Endothelial cell of umbilical vein (primary cell): Measurements from ENCODE around the gene KRTAP20-2. TPM values are rescaled to one million over a fixed set of nuclear protein-coding genes. Genes with fewer than 3 reads are reported as not detected.

Source experiments
- BruUV-seq: library from RNA; stranded (reverse); fragments of 400-500 nt; replicated peaks from 2 replicates; lab custom pipeline; 2021; lab: Mats Ljungman, UMichigan
- CTCF ChIA-PET: fragments of 300-600, 350-600 bp; sonication (Branson Sonifier 250); formaldehyde crosslinking; loops from one replicate; lab custom pipeline; 2021; ENCODE audit warnings: antibody characterized with exemption, inconsistent platforms; lab: Charles Lee
- POLR2A ChIA-PET: fragments of 300-600, 350-600 bp; sonication (Branson Sonifier 250); formaldehyde crosslinking; loops from one replicate; lab custom pipeline; 2021; ENCODE audit warnings: antibody characterized with exemption, inconsistent platforms; lab: Charles Lee
- DNase-seq: peaks from one replicate; pipeline ENCODE4 v3.0.0-alpha.2; 2011; ENCODE audit warnings: low read depth, low spot score
- FAIRE-seq: peaks from 2 replicates; lab custom pipeline; 2011; peaks lifted over from hg19 to GRCh38; lab: Jason Lieb, UNC
- H2AFZ ChIP-seq: 2 replicates; pipeline ENCODE4 v1.6.0; 2012; ENCODE audit warnings: low read depth, low read length, control low read depth, inconsistent platforms
- H3K27ac ChIP-seq: 2 replicates; pipeline ENCODE4 v1.5.1; 2011; ENCODE audit warnings: low read depth, mild to moderate bottlenecking, control low read depth, low read length, moderate library complexity; ENCODE audit not compliant: insufficient read depth
- H3K27me3 ChIP-seq, 2 experiments: 2 replicates each; pipeline versions ENCODE4 v1.6.0 to v1.6.1; 2011; ENCODE audit warnings: low read length in 2 of 2, mixed read lengths in 1 of 2; ENCODE audit not compliant: control insufficient read depth in 2 of 2, insufficient read depth in 2 of 2
- H3K36me3 ChIP-seq, 2 experiments: 2 replicates in 1 of 2; 3 replicates in 1 of 2; pipeline ENCODE4 v1.5.1; 2011; ENCODE audit warnings: low read length in 2 of 2, mild to moderate bottlenecking in 1 of 2, moderate library complexity in 1 of 2; ENCODE audit not compliant: control insufficient read depth in 2 of 2, insufficient read depth in 2 of 2; ENCODE audit errors: extremely low read depth in 1 of 2
- H3K4me1 ChIP-seq: 3 replicates; pipeline ENCODE4 v1.5.1; 2011; ENCODE audit warnings: mild to moderate bottlenecking, low read length; ENCODE audit not compliant: control insufficient read depth, insufficient read depth; ENCODE audit errors: extremely low read depth
- H3K4me2 ChIP-seq: 2 replicates; pipeline ENCODE4 v1.6.1; 2011; ENCODE audit warnings: low read length, control low read depth, mixed read lengths; ENCODE audit not compliant: insufficient read depth
- H3K4me3 ChIP-seq, 3 experiments: fragments of 200-600 bp in 1 of 3; sonication (generic), shearing (Covaris generic) in 1 of 3; replicated peaks in 1 of 3; 2 replicates each; pipeline ENCODE4 v1.5.1; 2011 to 2016; ENCODE audit warnings: control low read depth in 3 of 3, low read length in 3 of 3, mild to moderate bottlenecking in 2 of 3, inconsistent platforms in 1 of 3, low read depth in 1 of 3, moderate library complexity in 1 of 3; ENCODE audit not compliant: insufficient read depth in 1 of 3
- H3K79me2 ChIP-seq: 2 replicates; pipeline ENCODE4 v1.6.0; 2012; ENCODE audit warnings: low read length, inconsistent platforms; ENCODE audit not compliant: control insufficient read depth, insufficient read depth
- H3K9ac ChIP-seq: replicated peaks from 2 replicates; pipeline ENCODE3; 2011; ENCODE audit warnings: low read length, control low read depth; ENCODE audit not compliant: insufficient read depth; ENCODE audit errors: extremely low read depth
- H3K9me1 ChIP-seq: replicated peaks from 3 replicates; pipeline ENCODE4 v1.6.0; 2011; ENCODE audit warnings: mild to moderate bottlenecking, low read length; ENCODE audit not compliant: control insufficient read depth, insufficient read depth; ENCODE audit errors: extremely low read depth
- H3K9me3 ChIP-seq: replicated peaks from 2 replicates; pipeline ENCODE4 v1.5.1; 2012; ENCODE audit warnings: low read length, inconsistent platforms; ENCODE audit not compliant: control insufficient read depth, insufficient read depth
- H4K20me1 ChIP-seq: replicated peaks from 2 replicates; pipeline ENCODE3; 2011; ENCODE audit warnings: mild to moderate bottlenecking, low read length; ENCODE audit not compliant: control insufficient read depth, insufficient read depth; ENCODE audit errors: extremely low read depth
- EZH2 ChIP-seq: IDR thresholded peaks from 2 replicates; pipeline ENCODE4 v1.6.1; 2012; ENCODE audit warnings: borderline replicate concordance, low read depth, mild to moderate bottlenecking, moderate library complexity, low read length, inconsistent platforms; ENCODE audit not compliant: severe bottlenecking
- GATA2 ChIP-seq: IDR thresholded peaks from 2 replicates; pipeline ENCODE4 v1.7.0; 2011; ENCODE audit warnings: low read depth, mild to moderate bottlenecking, moderate library complexity, mixed read lengths, low read length; ENCODE audit not compliant: insufficient read length, insufficient read depth
- JUN ChIP-seq: IDR thresholded peaks from 2 replicates; pipeline ENCODE4 v1.6.1; 2011; ENCODE audit warnings: borderline replicate concordance, low read depth; ENCODE audit not compliant: insufficient read length, insufficient read depth
- MAX ChIP-seq: IDR thresholded peaks from 2 replicates; pipeline ENCODE4 v1.6.1; 2011; ENCODE audit not compliant: insufficient read depth, insufficient read length
- MYC ChIP-seq: IDR thresholded peaks from one replicate; pipeline ENCODE4 v1.6.1; 2011; ENCODE audit warnings: mild to moderate bottlenecking, low read depth, low read length
- POLR2AphosphoS5 ChIP-seq: IDR thresholded peaks from 2 replicates; pipeline ENCODE4 v1.6.1; 2012; ENCODE audit warnings: low read depth, mild to moderate bottlenecking, control low read depth, low read length, moderate library complexity; ENCODE audit not compliant: insufficient read depth
- dilution Hi-C: fragments of 300-500 bp; cut with MboI; formaldehyde crosslinking; loops from one replicate; pipeline ENCODE4 v1.15.0; 2019; ENCODE audit warnings: low sequenced_read_pairs; ENCODE audit not compliant: extremely low pct_ligation_motif_present
- intact Hi-C: fragments of 100-400 bp; cut with micrococcal nuclease; formaldehyde crosslinking; loops from one replicate; pipeline ENCODE4 v1.10.0; 2022
- polyA plus RNA-seq, 4 experiments: library from polyadenylated mRNA; depleted of rRNA in 3 of 4; stranded (reverse) in 3 of 4; unstranded in 1 of 4; fragments of >200 nt; gene quantifications; 2 replicates each; pipeline versions ENCODE4 v1.2.1 to v1.2.3, GENCODE V29; 2011 to 2012; ENCODE audit warnings: missing spikeins in 1 of 4
- total RNA-seq: library from RNA; stranded (reverse); gene quantifications from 2 replicates; pipeline ENCODE4 v1.2.3, GENCODE V29; 2021
- TF ChIP-seq, protein P1 (sequence below), 2 donors: IDR thresholded peaks; 1 replicate in 1 of 2; 2 replicates in 1 of 2; pipeline ENCODE4 v1.5.1; 2011; ENCODE audit warnings: low read length in 2 of 2, mild to moderate bottlenecking in 2 of 2, moderate library complexity in 2 of 2, control low read depth in 1 of 2, inconsistent platforms in 1 of 2, low read depth in 1 of 2; ENCODE audit not compliant: insufficient read depth in 1 of 2; ENCODE audit errors: extremely low read depth in 1 of 2

Gene KRTAP20-2
- total and polyA plus RNA-seq, 2 donors (not counting 3 experiments of a cell fraction or from before 2014, with no cell fraction given) = not detected

- intact Hi-C loops = no loop called here
- no peak within 1 kb of the TSS for H2AFZ ChIP-seq
- DNase-seq (no peak), FAIRE-seq (no peak)
- H3K4me1 ChIP-seq = no peaks in the 10 kb centered on the region
- no peak within 1 kb of the TSS for H3K27ac ChIP-seq
- no peak within 1 kb of the TSS for H3K4me2 ChIP-seq
- ChIA-PET POLR2A (no interaction called here), CTCF (no interaction called here)
- H3K9me3 ChIP-seq = peaks cover 2% of the 10 kb centered on the region
- no peaks in the 10 kb centered on the region for H4K20me1 ChIP-seq
- H3K9ac ChIP-seq = no peak within 1 kb of the TSS
- TF ChIP-seq POLR2AphosphoS5 (no peak), EZH2 (no peak), MYC (no peak), JUN (no peak), MAX (no peak), GATA2 (no peak)
- TF ChIP-seq, protein P1, sequence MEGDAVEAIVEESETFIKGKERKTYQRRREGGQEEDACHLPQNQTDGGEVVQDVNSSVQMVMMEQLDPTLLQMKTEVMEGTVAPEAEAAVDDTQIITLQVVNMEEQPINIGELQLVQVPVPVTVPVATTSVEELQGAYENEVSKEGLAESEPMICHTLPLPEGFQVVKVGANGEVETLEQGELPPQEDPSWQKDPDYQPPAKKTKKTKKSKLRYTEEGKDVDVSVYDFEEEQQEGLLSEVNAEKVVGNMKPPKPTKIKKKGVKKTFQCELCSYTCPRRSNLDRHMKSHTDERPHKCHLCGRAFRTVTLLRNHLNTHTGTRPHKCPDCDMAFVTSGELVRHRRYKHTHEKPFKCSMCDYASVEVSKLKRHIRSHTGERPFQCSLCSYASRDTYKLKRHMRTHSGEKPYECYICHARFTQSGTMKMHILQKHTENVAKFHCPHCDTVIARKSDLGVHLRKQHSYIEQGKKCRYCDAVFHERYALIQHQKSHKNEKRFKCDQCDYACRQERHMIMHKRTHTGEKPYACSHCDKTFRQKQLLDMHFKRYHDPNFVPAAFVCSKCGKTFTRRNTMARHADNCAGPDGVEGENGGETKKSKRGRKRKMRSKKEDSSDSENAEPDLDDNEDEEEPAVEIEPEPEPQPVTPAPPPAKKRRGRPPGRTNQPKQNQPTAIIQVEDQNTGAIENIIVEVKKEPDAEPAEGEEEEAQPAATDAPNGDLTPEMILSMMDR (IDR thresholded peaks at IDR 0.05; ENCODE audit: extremely low read depth in 1 of 2, insufficient read depth in 1 of 2, low read depth in 1 of 2, low read length in 2 of 2) = no peak
- H3K79me2 ChIP-seq = no peaks in the 10 kb centered on the region
- dilution Hi-C loops = no loop called here
- no TSS peak for BruUV-seq
- H3K4me3 ChIP-seq = no peak within 1 kb of the TSS
- H3K27me3 ChIP-seq = no peaks in the 10 kb centered on the region
- H3K9me1 ChIP-seq = no peaks in the 10 kb centered on the region
- H3K36me3 ChIP-seq = no peaks in the 10 kb centered on the region
These were observed 7.6 kb downstream of the KRTAP20-2 start, which contains the start of gene KRTAP20-3 for GRCh38 chr21:30642564-30642963. KRTAP20-3 (plus strand) TSS chr21:30642864.
